CD4-positive, alpha-beta T cell treated with Interleukin-2 at 100 ng/mL for 4 hours (primary cell): ENCODE results near the gene CRACDL.

Experiments
- DNase-seq: peaks from one replicate; pipeline ENCODE4 v3.0.0-alpha.2; 2020; ENCODE audit warnings: low spot score

CRACDL gene

GRCh38 chr2:98935777-98936352 is at the start of gene CRACDL:
Gene CRACDL (minus strand): TSS chr2:98936225. CDS start chr2:98846800, 89,425 bp downstream.
- no peak for DNase-seq

DNA sequence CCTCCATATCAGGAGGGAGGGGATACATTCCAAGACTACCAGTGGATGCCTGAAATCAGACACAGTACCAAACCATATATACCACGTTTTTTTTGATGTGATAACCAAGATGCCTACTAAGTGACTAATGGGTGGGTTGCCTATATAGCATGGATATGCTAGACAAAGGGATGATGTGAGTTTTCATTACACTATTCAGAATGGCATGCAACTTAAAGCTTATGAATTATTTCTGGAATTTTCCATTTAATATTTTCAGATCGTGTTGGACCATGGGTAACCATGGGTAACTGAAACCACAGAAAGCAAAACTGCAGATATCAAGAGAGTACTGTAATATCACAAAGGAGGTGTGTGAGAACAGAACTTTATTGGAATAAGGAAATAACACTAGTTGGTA is 39.6 kb upstream of the CRACDL start:
- no peak for DNase-seq

DNA sequence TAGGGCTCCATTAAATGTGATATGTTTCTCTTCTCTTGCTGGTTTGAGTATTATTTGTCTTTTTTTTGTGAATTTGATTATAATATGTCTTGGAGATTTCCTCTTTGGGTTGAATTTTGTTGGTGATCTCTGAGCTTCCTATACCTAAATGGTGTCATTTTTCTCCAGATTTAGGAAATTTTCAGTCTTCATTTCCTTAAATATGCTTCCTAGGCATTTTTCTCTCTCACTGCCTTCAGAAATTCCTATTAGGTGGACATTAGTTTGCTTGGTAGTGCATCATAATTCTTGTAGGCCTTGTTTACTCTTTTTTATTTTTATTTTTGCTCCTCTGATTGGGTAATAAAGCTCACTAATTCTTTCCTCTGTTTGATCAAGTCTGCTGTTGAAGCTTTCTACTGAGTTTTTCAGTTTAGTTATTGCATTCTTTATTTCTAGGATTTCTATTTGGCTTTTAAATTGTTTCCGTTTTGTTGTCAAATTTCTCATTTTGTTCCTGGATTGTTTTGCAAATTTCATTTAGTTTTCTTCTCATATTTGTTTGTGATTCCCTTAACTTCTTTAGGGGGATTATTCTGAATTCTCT is 36.6 kb upstream of the CRACDL start:
- no peak for DNase-seq

DNA sequence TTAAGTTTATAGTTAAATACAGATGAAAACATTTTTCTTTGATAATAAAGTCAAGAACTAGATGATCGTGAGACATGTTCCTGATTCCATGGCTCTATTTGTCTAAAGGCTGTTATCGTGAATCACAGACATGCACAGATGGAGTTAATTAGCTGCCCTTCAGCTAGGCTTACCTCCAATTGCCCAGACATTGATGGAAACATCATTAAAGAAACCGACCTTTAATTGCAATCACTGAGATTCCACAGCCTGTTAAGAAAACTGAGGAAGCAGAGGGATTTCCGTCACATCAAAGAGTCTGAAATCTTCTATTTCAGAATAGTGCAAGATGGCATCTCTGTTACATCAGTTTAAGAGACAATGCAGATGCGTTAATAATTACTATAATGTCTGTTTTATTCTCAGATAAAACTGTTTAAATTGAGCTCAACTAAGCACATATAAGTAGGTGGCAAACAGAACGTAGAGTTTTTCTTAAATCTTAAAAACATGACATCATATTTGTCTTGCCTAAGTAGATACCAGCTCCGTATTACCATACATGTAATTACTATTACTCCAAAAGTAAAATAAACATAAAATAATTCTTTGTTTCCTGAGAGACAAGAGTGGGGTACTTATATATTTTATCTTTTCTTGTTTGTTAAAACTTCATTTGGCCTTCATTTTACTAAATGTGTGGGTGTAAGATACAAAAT is 23.9 kb upstream of the CRACDL start:
- DNase-seq, result no peak

DNA sequence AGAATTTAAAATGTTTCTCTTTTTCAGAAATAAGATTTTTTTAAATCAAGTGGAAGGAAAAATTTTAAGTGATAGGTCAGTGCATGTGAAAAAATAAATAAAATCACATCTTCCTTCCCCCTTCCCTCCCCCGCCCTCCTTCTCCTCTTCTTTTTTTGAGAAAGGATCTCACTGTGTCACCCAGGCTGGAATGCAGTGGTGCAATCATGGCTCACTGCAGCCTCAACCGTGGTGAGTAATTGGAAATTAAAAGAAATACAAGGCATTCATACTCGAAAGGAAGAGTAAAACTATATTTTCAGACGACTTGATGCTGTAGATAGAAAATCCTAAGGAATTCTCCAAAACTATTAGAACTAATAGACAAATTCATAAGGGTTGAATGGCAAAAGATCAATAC is 16.9 kb upstream of the CRACDL start:
- DNase-seq, result no peak

DNA sequence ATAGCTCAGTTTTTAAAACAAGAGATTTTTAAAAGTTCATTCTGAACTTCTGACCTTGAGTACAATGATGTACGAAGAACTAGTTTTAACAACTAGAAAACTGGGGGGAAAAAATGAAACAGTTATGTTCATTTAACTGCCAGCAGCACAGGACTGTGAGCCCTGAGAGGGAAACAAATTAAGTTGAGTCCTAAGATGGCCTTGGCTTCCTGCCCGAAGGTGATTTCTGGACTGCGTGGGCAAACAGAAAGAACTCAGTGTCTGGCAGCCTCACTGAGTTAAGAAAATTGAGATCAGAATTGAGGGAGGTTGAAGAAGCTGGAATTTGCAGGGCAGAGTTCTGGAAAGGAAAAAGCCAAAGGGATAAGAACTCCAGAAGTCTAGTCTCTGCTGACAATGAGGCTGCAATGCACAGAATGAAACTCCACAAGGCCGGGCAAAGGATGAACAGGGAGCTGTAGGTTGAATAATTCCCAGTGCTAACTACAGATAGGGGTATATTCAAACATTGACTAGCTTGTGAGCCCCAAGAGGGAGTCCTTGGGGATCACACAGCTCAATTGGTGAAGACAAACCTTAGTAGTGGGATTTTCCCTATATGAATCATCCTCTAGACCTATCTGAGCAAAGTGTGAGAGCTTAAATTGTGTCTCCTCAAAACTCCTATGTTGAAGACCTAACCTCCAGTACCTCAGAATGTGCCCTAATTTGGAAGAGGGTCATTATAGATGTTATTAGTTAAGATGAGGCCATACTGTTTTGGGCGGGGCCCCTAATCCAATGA is 13.1 kb upstream of the CRACDL start:
- DNase-seq, result no peak

DNA sequence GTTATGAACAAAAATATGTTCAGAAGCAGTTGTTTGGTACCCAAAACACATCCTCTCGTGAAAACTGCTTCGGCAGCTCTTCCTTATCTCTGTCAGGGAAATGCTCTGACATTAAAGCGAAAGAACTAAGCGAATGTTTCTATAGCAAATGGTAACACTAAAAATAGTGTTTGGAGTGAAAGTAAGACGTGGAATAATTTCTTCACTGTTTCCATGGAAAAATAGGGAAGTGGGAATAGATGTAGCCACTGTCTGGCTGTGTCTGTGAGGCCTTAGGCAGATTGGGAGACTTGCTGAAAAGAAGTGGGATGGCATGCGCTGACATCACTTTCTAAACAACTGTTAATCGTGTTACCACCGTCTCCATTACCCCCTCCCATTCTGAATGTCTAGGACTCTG is 11.5 kb upstream of the CRACDL start:
- DNase-seq, result no peak

DNA sequence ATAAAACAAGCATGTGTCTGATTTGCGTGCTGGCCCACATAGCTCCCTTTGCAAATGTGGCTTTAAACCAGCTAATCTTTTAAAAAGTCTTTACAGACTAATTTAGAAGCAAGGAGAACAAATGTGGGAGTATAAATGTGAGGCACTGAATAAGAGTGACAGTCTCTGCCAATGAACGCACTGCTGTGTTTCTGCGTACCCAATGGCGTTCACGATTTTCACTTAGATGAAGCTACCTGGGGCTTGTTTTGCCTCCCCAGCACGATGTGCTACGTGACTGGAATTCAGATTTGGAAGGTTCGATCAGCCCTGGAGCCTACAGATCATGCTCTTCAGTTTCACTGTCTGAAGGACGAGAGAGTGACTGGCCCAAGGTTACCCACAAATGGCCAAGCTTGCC is 10.8 kb upstream of the CRACDL start:
- no peak for DNase-seq

DNA sequence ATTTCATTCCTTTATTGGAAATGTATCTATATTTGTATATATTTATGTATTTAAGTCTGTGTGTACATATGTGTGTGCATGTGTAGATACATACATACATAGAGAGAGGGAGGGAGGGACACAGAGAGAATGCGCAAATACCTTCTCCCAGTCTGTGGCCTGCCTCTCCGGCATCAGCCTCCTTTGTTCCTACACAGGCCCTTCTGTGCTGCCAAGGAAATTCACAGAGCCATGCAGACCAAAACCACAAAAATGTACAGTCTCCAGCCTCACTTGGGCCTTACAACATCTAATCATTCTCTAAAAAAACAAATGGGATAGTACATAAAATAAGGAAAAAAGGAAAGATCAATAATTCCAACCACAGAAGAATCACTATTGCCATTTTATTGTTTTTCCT is 8.8 kb upstream of the CRACDL start:
- DNase-seq, result no peak

- DNase-seq, result no peak
Measured at GRCh38 chr2:98940102-98940501, 4.1 kb upstream of the CRACDL start.

- DNase-seq, result no peak
Measured at GRCh38 chr2:98937906-98938305, 1.9 kb upstream of the CRACDL start.

GRCh38 chr2:98936353-98937351 is 627 bp upstream of the CRACDL start:
- DNase-seq, result no peak

GRCh38 chr2:98935111-98935770 is 784 bp downstream of the CRACDL start:
- DNase-seq, result no peak

DNA sequence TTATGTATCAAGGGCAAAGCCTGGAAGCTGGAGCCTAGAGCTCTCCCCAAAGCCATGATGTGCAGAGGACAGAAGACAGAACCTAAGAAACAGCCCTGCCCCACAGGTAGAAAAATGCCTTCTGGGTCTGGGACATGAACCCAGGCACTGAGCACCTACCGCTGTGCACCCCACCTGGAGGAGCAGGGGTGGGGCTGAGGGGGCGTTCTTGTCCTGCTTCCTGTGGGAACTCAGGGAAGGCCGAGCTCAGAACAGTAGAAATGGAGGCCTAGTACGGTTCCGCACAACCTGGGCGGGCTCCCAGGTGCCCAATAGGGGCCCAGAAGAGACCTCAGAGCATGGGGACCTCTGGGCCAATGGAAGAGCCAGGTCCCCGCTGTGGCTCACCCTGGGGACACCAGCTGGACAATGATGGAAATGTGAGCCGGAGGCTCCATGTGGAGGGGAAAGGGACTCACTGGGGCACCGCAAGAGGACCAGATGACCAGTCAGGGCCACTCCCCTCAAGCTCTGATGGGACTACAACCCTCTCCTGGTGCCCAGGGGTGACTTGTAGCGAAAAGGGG is 3.2 kb downstream of the CRACDL start:
- no peak for DNase-seq

- DNase-seq, result no peak
Measured at GRCh38 chr2:98932164-98932563, 3.9 kb downstream of the CRACDL start.

GRCh38 chr2:98931596-98931995 is 4.4 kb downstream of the CRACDL start:
- DNase-seq, result no peak

DNA sequence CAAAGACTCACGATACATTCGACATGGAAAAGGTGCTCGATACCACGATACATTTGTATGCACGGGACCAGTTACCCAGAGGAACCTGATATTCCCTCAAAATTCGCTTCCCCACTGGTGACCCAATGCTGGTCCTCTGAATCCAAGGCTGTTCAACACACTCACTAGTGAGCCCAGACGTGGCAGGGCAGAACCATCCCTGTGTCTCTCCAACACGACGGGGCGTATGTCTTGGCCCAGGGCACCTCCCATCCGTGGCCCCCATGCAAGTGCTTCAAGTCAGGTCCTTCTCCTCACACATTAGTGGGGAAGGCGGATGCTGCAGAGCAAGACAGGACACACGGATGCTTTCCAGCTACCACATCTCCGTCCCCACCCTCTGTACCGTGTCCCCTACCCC is 6.1 kb downstream of the CRACDL start:
- no peak for DNase-seq

DNA sequence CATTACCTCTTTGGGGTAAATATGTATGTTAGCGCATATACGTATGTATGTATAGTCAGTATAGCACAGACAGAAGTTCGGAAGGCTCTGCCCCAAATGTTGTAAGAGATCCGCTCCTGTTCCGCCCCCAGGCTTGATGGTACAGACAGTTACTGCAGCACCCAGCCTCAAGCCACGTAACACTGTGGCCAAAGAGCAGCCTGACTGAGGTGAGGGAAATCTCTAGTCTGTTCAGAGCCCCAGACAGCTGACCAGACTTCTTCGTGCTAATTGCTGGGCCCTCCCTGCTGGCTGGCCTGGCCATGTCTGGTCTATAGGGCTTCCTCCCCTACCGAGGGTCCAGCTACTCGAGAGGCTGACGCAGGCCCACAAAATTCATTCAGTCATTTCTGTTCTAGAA is 7.8 kb downstream of the CRACDL start:
- no peak for DNase-seq

DNA sequence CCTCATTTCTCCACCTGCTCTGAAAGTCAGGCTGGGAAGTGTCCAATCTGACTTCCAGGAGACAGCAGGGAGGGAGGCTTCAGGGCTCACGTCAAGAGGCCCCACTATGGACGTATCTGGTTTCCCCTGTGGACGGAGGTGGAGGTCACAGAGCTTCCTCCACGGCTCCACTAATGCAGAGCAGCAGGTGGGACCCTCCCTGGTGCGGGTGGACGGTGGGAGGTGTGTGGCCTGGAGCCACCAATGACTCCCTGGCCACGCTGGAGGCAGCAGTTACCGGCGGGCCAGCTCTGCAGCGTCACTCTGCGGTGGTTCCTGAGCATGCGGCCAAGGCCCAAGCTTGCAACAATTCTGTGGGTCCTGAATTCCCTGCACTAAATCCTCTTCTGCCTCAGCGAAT is 9.0 kb downstream of the CRACDL start:
- DNase-seq, result no peak

DNA sequence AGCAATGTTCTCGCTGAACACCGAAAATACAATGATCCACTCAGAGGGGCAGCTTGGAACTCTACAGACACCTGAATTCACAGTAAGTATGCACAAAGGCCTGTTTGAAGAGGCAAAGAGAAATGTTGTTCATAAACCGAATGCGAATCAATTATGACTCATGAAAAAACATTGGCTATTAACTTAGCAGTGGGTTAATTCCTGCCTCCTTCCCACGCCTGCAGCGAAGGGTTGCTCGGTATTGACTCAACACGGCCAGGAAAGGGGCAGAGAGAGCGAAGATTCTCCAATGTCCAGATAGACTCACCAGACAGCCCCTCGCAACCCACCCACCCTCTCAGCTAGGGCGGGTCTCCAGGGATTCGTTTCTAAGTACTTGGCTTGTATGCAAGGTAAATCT is 9.4 kb downstream of the CRACDL start:
- DNase-seq, result no peak

DNA sequence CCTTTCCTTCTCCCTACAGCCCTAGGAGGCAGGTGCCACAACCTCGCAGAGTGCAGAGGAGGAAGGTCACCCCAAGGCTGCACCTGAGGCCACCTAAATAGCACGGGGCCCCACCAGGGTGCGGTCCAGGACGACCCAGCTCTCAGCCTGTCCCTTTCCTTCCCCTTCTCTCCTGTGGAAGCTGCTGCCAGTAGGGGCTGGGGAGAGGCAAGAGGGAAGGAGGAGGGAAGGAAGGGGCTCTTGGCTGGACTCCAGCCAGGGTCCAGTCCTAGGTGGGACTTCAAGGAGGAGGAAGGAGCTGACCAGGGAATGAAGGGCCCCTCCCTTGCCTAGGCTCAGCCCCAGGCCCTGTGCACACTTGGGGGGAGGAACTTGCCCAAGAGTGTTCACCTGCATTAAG is 11.1 kb downstream of the CRACDL start:
- DNase-seq, result no peak
